ENCODE data around the gene IL17RC.

The IL17RC gene

GRCh38 chr3:9951962-9952805, 35.3 kb downstream of the IL17RC start, which contains the start of gene PRRT3:
TSS of gene PRRT3 (minus strand) at chr3:9952408. CDS start at chr3:9950115, 2,293 bp downstream.
- Histone ChIP-seq H3K36me3 (replicated peaks; ENCODE audit: insufficient read depth, low read length) (no peaks in the 10 kb centered on the region), H3F3A (ENCODE audit: insufficient read depth, low read length) (no peaks in the 10 kb centered on the region), H3K9me3 (replicated peaks; ENCODE audit: insufficient read depth, low read length) (no peaks in the 10 kb centered on the region), H3K9ac (ENCODE audit: low read length) (peak within 1 kb of the TSS; percentile 37; the same call in 1 of the 2 replicates), H2AFZ (ENCODE audit: low read length) (peak within 1 kb of the TSS; percentile 90), H3K4me3 (ENCODE audit: low read length) (peak within 1 kb of the TSS; percentile 82), H3K27me3 (replicated peaks; ENCODE audit: insufficient read depth, low read length) (no peaks in the 10 kb centered on the region), H3K79me2 (ENCODE audit: low read length) (no peaks in the 10 kb centered on the region), H3K27ac (ENCODE audit: low read length) (no peak within 1 kb of the TSS), H3K4me1 (ENCODE audit: low read length) (0 out of 2 replicates have a peak, but pooled peaks cover 5% of the 10 kb centered on the region), H3K4me2 (ENCODE audit: low read depth, low read length) (peak within 1 kb of the TSS; percentile 99), H4K20me1 (ENCODE audit: insufficient read depth, low read length) (no peaks in the 10 kb centered on the region), H3K9me2 (replicated peaks; ENCODE audit: insufficient read depth, low read length) (no peaks in the 10 kb centered on the region)
- peak; percentile 59 for DNase-seq
- TF ChIP-seq EZH2phosphoT487 (IDR thresholded peaks at IDR 0.05; ENCODE audit: low read length) (no peak), CTCF (IDR thresholded peaks at IDR 0.05; ENCODE audit: low read length) (no peak), EZH2 (optimal IDR thresholded peaks at IDR 0.05; ENCODE audit: low read depth, low read length) (no peak)

DNA sequence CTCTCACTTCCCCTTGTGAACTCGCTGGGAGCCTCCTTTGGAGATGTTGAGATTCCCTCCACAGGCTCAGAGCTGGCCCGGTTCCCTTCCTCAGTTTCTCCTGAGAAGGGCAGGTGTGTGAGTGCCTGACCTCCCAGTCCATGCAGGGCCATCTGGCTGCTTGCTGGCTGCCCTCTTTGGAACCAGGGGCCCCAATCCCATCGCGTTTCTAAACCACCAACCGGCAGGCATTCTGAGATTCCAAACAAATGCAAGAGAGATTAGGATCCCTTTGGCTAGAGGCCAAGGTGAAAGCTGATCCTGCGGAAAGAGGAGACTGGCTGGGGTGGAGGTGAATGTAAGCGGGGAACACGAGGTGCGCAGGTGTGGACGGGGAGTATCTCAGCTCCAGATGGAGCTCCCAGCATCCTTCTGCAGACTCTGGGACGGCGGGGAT, 38.2 kb downstream of the IL17RC start:
- DNase-seq, result no peak
- no peak overlapping the region for H3K4me2 ChIP-seq (ENCODE audit: low read depth, low read length)
- 0 out of 2 replicates have a peak, but pooled peaks cover 5% of the 10 kb centered on the region for H3K4me1 ChIP-seq (ENCODE audit: low read length)
- no peaks in the 10 kb centered on the region for H3K27me3 ChIP-seq (replicated peaks; ENCODE audit: insufficient read depth, low read length)
- H3F3A ChIP-seq (ENCODE audit: insufficient read depth, low read length), result no peaks in the 10 kb centered on the region
- no peaks in the 10 kb centered on the region for H3K9me3 ChIP-seq (replicated peaks; ENCODE audit: insufficient read depth, low read length)
- H3K27ac ChIP-seq (ENCODE audit: low read length), result no peak overlapping the region
- no peak overlapping the region for H3K4me3 ChIP-seq (ENCODE audit: low read length)
- no peak for TF ChIP-seq CTCF (IDR thresholded peaks at IDR 0.05; ENCODE audit: low read length)
- no peak for TF ChIP-seq EZH2 (optimal IDR thresholded peaks at IDR 0.05; ENCODE audit: low read depth, low read length)
- no peak for TF ChIP-seq EZH2phosphoT487 (IDR thresholded peaks at IDR 0.05; ENCODE audit: low read length)
- H3K79me2 ChIP-seq (ENCODE audit: low read length), result no peaks in the 10 kb centered on the region
- no peaks in the 10 kb centered on the region for H3K9me2 ChIP-seq (replicated peaks; ENCODE audit: insufficient read depth, low read length)
- H4K20me1 ChIP-seq (ENCODE audit: insufficient read depth, low read length), result no peaks in the 10 kb centered on the region
- no peak overlapping the region for H3K9ac ChIP-seq (ENCODE audit: low read length)
- no peak overlapping the region for H2AFZ ChIP-seq (ENCODE audit: low read length)
- no peaks in the 10 kb centered on the region for H3K36me3 ChIP-seq (replicated peaks; ENCODE audit: insufficient read depth, low read length)

- no peaks in the 10 kb centered on the region for H3K9me3 ChIP-seq (replicated peaks; ENCODE audit: insufficient read depth, low read length)
- no peaks in the 10 kb centered on the region for H3K36me3 ChIP-seq (replicated peaks; ENCODE audit: insufficient read depth, low read length)
- H3K9ac ChIP-seq (ENCODE audit: low read length), result no peak overlapping the region
- H3K27me3 ChIP-seq (replicated peaks; ENCODE audit: insufficient read depth, low read length), result no peaks in the 10 kb centered on the region
- H3K4me3 ChIP-seq (ENCODE audit: low read length), result no peak overlapping the region
- H3K4me2 ChIP-seq (ENCODE audit: low read depth, low read length), result no peak overlapping the region
- 0 out of 2 replicates have a peak, but pooled peaks cover 5% of the 10 kb centered on the region for H3K4me1 ChIP-seq (ENCODE audit: low read length)
- no peaks in the 10 kb centered on the region for H3K79me2 ChIP-seq (ENCODE audit: low read length)
- H4K20me1 ChIP-seq (ENCODE audit: insufficient read depth, low read length), result no peaks in the 10 kb centered on the region
- TF ChIP-seq EZH2phosphoT487 (IDR thresholded peaks at IDR 0.05; ENCODE audit: low read length) (no peak), EZH2 (optimal IDR thresholded peaks at IDR 0.05; ENCODE audit: low read depth, low read length) (no peak), CTCF (IDR thresholded peaks at IDR 0.05; ENCODE audit: low read length) (no peak)
- no peaks in the 10 kb centered on the region for H3K9me2 ChIP-seq (replicated peaks; ENCODE audit: insufficient read depth, low read length)
- no peak overlapping the region for H3K27ac ChIP-seq (ENCODE audit: low read length)
- no peak overlapping the region for H2AFZ ChIP-seq (ENCODE audit: low read length)
- H3F3A ChIP-seq (ENCODE audit: insufficient read depth, low read length), result no peaks in the 10 kb centered on the region
- DNase-seq, result no peak
Observed at GRCh38 chr3:9955611-9956352, 38.9 kb downstream of the IL17RC start.
